ENCODE results near the gene MINDY3.
A peak's percentile ranks its signal among the peaks of the same experiment; 100 is the strongest.
"Not testable (repeated sequence)": the region's sequence is repeated elsewhere in the genome, so short reads cannot be mapped to it uniquely, and the experiment has no call there.

The MINDY3 gene

DNA sequence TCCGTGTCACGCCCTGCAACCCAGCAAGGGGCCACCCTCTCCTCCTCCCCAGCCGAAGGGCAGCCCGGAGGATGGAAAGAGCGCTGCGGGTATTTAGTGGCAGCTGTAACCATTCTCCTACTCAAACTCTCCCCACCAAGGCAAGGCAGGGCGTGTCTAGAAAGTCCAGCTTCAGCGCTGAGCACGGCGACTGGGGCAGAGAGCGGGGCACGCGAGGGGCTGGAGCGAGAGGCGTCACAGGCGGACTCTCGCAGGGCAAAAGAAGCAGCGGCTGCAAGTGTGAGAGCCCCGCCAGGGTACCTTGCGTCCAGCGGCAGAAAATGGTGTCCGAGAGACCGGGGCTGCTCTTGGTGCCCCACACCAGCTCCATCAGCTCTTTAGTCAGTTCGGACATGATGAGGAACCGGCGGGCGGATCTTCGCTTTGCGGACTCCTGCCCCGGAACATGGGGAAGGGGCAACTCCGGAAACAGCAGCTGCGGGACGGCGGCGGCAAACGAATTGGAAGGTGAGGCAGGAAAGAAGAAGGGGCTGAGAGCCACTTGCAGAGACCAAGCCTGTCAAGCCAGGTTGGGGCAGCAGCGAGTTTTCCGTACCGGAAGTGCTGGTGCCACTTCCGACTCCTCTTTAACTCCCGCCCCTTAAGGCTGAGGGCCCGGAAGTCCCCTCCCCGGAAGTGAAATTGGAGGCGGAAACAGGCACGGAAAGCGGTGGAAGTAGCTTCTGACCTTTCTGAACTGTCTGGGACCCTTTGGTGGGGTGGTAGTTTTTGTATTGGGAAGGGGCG is at the start of gene MINDY3:
Gene MINDY3 (minus strand): TSS at position 602 of the 786 bp plus-strand sequence. CDS start 208 bp downstream, at position 394.
- H3K9ac ChIP-seq (ENCODE audit: low read depth, low read length) = peak within 1 kb of the TSS; percentile 77
- peak within 1 kb of the TSS; percentile 92 for H3K4me3 ChIP-seq (ENCODE audit: low read depth, low read length)
- no peaks in the 10 kb centered on the region for H3K36me3 ChIP-seq (ENCODE audit: control insufficient read depth, insufficient read depth, low read length)
- H3K9me3 ChIP-seq (ENCODE audit: control insufficient read depth, insufficient read depth, low read length) = no peaks in the 10 kb centered on the region
- peaks cover 21% of the 10 kb centered on the region for H3K27me3 ChIP-seq (ENCODE audit: control insufficient read depth, insufficient read depth, low read length)
- H3K4me1 ChIP-seq (ENCODE audit: control insufficient read depth, insufficient read depth, low read length) = no peaks in the 10 kb centered on the region

GRCh38 chr10:15901889-15902288 is 41.6 kb upstream of the MINDY3 start:
- Histone ChIP-seq H3K9ac (ENCODE audit: low read depth, low read length) (no peak overlapping the region), H3K9me3 (ENCODE audit: control insufficient read depth, insufficient read depth, low read length) (no peaks in the 10 kb centered on the region), H3K4me1 (ENCODE audit: control insufficient read depth, insufficient read depth, low read length) (no peaks in the 10 kb centered on the region), H3K36me3 (ENCODE audit: control insufficient read depth, insufficient read depth, low read length) (no peaks in the 10 kb centered on the region), H3K4me3 (ENCODE audit: low read depth, low read length) (no peak overlapping the region), H3K27me3 (ENCODE audit: control insufficient read depth, insufficient read depth, low read length) (no peaks in the 10 kb centered on the region)

GRCh38 chr10:15898046-15898445 is 37.7 kb upstream of the MINDY3 start:
- H3K4me3 ChIP-seq (ENCODE audit: low read depth, low read length) = no peak overlapping the region
- H3K4me1 ChIP-seq (ENCODE audit: control insufficient read depth, insufficient read depth, low read length) = no peaks in the 10 kb centered on the region
- no peak overlapping the region for H3K9ac ChIP-seq (ENCODE audit: low read depth, low read length)
- H3K36me3 ChIP-seq (ENCODE audit: control insufficient read depth, insufficient read depth, low read length) = no peaks in the 10 kb centered on the region
- no peaks in the 10 kb centered on the region for H3K27me3 ChIP-seq (ENCODE audit: control insufficient read depth, insufficient read depth, low read length)
- no peaks in the 10 kb centered on the region for H3K9me3 ChIP-seq (ENCODE audit: control insufficient read depth, insufficient read depth, low read length)

DNA sequence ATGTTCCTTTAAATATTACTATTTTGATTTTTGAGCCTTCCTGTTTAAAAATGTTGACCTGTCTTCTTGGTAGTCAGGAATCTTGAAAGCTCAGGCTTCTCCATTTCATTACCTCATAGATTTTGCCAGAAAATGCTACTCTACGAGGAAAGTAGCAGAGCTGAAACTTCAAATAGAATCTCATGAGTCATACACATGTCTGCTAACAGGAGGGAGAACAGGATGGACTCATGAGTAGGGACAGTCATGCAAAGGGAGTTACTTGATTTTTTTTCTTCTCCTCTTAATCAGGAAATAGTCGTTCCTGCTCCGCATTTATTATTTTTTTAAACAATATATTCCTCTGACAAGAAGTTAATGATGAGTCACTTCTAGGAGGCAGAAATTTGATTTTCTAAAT is 37.0 kb upstream of the MINDY3 start:
- H3K4me3 ChIP-seq (ENCODE audit: low read depth, low read length) = no peak overlapping the region
- H3K4me1 ChIP-seq (ENCODE audit: control insufficient read depth, insufficient read depth, low read length) = no peaks in the 10 kb centered on the region
- no peaks in the 10 kb centered on the region for H3K9me3 ChIP-seq (ENCODE audit: control insufficient read depth, insufficient read depth, low read length)
- H3K9ac ChIP-seq (ENCODE audit: low read depth, low read length) = no peak overlapping the region
- H3K36me3 ChIP-seq (ENCODE audit: control insufficient read depth, insufficient read depth, low read length) = no peaks in the 10 kb centered on the region
- H3K27me3 ChIP-seq (ENCODE audit: control insufficient read depth, insufficient read depth, low read length) = no peaks in the 10 kb centered on the region

- no peaks in the 10 kb centered on the region for H3K9me3 ChIP-seq (ENCODE audit: control insufficient read depth, insufficient read depth, low read length)
- H3K4me3 ChIP-seq (ENCODE audit: low read depth, low read length) = no peak overlapping the region
- no peak overlapping the region for H3K9ac ChIP-seq (ENCODE audit: low read depth, low read length)
- H3K27me3 ChIP-seq (ENCODE audit: control insufficient read depth, insufficient read depth, low read length) = no peaks in the 10 kb centered on the region
- no peaks in the 10 kb centered on the region for H3K4me1 ChIP-seq (ENCODE audit: control insufficient read depth, insufficient read depth, low read length)
- no peaks in the 10 kb centered on the region for H3K36me3 ChIP-seq (ENCODE audit: control insufficient read depth, insufficient read depth, low read length)
Observed at GRCh38 chr10:15896654-15897053, 36.3 kb upstream of the MINDY3 start.

DNA sequence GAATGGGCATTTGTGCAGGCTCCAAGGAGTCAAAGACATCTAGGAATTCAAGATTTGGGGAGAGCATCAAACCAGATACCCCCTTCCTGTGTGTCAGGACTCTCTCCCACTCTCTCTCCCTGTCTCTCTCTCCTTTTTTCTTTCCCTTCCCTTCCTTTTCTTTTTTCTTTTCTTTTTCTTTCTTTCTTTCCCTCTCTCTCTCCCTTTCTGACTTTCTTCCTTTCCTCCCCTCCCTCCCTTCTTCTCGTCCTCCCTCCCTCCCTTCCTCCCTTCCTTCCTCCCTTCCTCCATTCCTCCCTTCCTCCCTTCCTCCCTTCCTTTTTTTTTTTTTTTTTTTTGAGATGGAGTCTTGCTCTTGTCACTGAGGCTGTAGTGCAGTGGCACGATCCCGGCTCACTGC is 24.1 kb upstream of the MINDY3 start:
- Histone ChIP-seq H3K9me3 (ENCODE audit: control insufficient read depth, insufficient read depth, low read length) (no peaks in the 10 kb centered on the region), H3K36me3 (ENCODE audit: control insufficient read depth, insufficient read depth, low read length) (no peaks in the 10 kb centered on the region), H3K27me3 (ENCODE audit: control insufficient read depth, insufficient read depth, low read length) (no peaks in the 10 kb centered on the region), H3K4me3 (ENCODE audit: low read depth, low read length) (no peak overlapping the region), H3K4me1 (ENCODE audit: control insufficient read depth, insufficient read depth, low read length) (no peaks in the 10 kb centered on the region), H3K9ac (ENCODE audit: low read depth, low read length) (no peak overlapping the region)

DNA sequence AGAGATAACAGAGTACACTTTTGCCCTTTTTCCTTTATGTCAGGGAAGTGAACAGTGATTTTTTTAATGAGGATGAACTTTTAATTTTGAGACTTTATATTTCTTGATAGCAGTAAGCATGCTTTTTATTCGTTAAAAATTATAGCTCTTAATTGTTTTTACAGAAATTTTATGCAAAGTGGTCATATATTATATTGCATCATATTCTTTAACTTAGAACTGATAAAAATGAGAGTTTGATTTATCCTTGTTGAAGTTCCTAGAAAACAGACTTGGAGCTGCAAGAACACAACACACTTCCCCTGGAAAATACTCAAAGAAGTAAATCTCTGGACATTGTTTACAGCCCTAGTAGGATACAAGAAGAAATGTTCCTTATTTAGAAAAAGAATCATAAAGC is 21.2 kb upstream of the MINDY3 start:
- Histone ChIP-seq H3K36me3 (ENCODE audit: control insufficient read depth, insufficient read depth, low read length) (no peaks in the 10 kb centered on the region), H3K9ac (ENCODE audit: low read depth, low read length) (no peak overlapping the region), H3K27me3 (ENCODE audit: control insufficient read depth, insufficient read depth, low read length) (no peaks in the 10 kb centered on the region), H3K4me3 (ENCODE audit: low read depth, low read length) (no peak overlapping the region), H3K9me3 (ENCODE audit: control insufficient read depth, insufficient read depth, low read length) (no peaks in the 10 kb centered on the region), H3K4me1 (ENCODE audit: control insufficient read depth, insufficient read depth, low read length) (peaks cover 7% of the 10 kb centered on the region)

DNA sequence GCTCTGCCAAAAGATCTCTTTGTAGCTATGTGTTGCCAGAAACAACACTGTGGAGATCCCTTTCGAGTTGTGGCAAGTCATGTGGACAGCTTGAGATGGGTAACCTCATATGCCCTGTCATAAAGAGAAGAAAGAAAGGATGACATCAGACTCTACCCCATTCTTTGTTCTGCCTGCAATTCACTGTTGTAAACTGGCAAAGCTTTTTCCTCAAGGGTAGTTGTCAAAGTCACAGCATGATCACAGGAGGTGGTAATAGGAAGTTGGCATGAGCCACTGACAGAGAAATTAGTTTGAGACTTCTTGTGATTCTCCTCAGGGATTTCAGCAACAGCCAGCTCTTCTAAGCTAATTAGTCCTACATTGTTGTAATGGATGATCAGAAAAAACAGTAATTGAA is 19.4 kb upstream of the MINDY3 start:
- no peaks in the 10 kb centered on the region for H3K36me3 ChIP-seq (ENCODE audit: control insufficient read depth, insufficient read depth, low read length)
- no peak overlapping the region for H3K9ac ChIP-seq (ENCODE audit: low read depth, low read length)
- no peaks in the 10 kb centered on the region for H3K9me3 ChIP-seq (ENCODE audit: control insufficient read depth, insufficient read depth, low read length)
- H3K4me3 ChIP-seq (ENCODE audit: low read depth, low read length) = no peak overlapping the region
- no peaks in the 10 kb centered on the region for H3K27me3 ChIP-seq (ENCODE audit: control insufficient read depth, insufficient read depth, low read length)
- H3K4me1 ChIP-seq (ENCODE audit: control insufficient read depth, insufficient read depth, low read length) = peaks cover 7% of the 10 kb centered on the region

DNA sequence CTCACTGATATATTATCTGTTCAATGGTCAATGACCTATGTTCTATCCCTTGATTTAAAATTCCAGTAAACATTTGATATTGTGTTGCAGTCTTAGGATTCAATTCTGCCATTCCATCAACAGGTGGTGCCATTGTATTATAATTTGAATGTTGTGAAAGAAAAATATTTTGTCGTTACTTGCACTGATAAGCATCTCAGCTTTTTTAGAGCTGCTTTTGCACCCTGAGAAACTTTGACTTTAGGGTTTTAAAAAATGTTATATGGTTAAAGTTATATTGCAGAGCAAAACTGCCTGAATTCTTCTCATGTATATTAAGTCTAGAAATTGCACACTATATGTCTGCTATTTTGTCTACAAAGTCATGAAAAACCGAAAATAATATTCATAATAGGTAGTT is 18.8 kb upstream of the MINDY3 start:
- no peak overlapping the region for H3K4me3 ChIP-seq (ENCODE audit: low read depth, low read length)
- H3K4me1 ChIP-seq (ENCODE audit: control insufficient read depth, insufficient read depth, low read length) = peaks cover 7% of the 10 kb centered on the region
- H3K9me3 ChIP-seq (ENCODE audit: control insufficient read depth, insufficient read depth, low read length) = no peaks in the 10 kb centered on the region
- H3K9ac ChIP-seq (ENCODE audit: low read depth, low read length) = no peak overlapping the region
- no peaks in the 10 kb centered on the region for H3K36me3 ChIP-seq (ENCODE audit: control insufficient read depth, insufficient read depth, low read length)
- H3K27me3 ChIP-seq (ENCODE audit: control insufficient read depth, insufficient read depth, low read length) = no peaks in the 10 kb centered on the region

DNA sequence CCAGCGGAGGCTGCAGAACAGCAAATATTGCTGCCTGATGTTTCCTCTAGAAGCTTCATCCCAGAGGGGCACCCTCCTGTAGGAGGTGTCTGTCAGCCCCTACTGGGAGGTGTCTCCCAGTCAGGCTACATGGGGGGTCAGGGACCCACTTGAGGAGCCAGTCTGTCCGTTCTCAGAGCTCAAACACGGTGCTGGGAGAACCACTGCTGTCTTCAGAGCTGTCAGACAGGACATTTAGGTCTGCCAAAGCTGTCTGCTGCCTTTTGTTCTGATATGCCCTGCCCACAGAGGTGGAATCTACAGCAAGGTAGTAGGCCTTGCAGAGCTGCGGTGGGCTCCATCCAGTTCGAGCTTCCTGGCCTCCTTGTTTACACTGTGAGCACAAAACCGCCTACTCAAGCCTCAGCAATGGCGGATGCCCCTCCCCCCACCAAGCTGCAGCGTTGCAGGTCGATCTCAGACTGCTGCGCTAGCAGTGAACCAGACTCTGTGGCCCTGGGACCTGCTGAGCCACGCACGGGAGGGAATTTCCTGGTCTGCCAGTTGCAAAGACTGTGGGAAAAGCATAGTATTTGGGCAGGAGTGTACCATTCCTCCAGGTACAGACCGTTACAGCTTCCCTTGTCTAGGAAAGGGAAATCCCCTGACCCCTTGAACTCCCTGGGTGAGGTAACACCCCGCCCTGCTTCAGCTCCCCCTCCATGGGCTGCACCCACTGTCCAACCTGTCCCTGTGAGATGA is 17.7 kb upstream of the MINDY3 start:
- no peaks in the 10 kb centered on the region for H3K27me3 ChIP-seq (ENCODE audit: control insufficient read depth, insufficient read depth, low read length)
- H3K9ac ChIP-seq (ENCODE audit: low read depth, low read length) = no peak overlapping the region
- peaks cover 7% of the 10 kb centered on the region for H3K4me1 ChIP-seq (ENCODE audit: control insufficient read depth, insufficient read depth, low read length)
- peak overlapping the region; percentile 27 for H3K4me3 ChIP-seq (ENCODE audit: low read depth, low read length)
- H3K9me3 ChIP-seq (ENCODE audit: control insufficient read depth, insufficient read depth, low read length) = no peaks in the 10 kb centered on the region
- H3K36me3 ChIP-seq (ENCODE audit: control insufficient read depth, insufficient read depth, low read length) = no peaks in the 10 kb centered on the region

- not testable (repeated sequence) for H3K9ac ChIP-seq (ENCODE audit: low read depth, low read length); H3K4me3 ChIP-seq (ENCODE audit: low read depth, low read length); H3K9me3 ChIP-seq (ENCODE audit: control insufficient read depth, insufficient read depth, low read length); H3K36me3 ChIP-seq (ENCODE audit: control insufficient read depth, insufficient read depth, low read length); H3K27me3 ChIP-seq (ENCODE audit: control insufficient read depth, insufficient read depth, low read length); H3K4me1 ChIP-seq (ENCODE audit: control insufficient read depth, insufficient read depth, low read length)
Observed at GRCh38 chr10:15876274-15876673, 16.0 kb upstream of the MINDY3 start.

GRCh38 chr10:15872645-15873044 is 12.3 kb upstream of the MINDY3 start:
- H3K27me3 ChIP-seq (ENCODE audit: control insufficient read depth, insufficient read depth, low read length); H3K4me3 ChIP-seq (ENCODE audit: low read depth, low read length); H3K9ac ChIP-seq (ENCODE audit: low read depth, low read length); H3K36me3 ChIP-seq (ENCODE audit: control insufficient read depth, insufficient read depth, low read length); H3K4me1 ChIP-seq (ENCODE audit: control insufficient read depth, insufficient read depth, low read length); H3K9me3 ChIP-seq (ENCODE audit: control insufficient read depth, insufficient read depth, low read length): not testable (repeated sequence)
